ENCODE data around the gene PLCB2.
A peak's percentile ranks its signal among the peaks of the same experiment; 100 is the strongest.

The PLCB2 gene

DNA sequence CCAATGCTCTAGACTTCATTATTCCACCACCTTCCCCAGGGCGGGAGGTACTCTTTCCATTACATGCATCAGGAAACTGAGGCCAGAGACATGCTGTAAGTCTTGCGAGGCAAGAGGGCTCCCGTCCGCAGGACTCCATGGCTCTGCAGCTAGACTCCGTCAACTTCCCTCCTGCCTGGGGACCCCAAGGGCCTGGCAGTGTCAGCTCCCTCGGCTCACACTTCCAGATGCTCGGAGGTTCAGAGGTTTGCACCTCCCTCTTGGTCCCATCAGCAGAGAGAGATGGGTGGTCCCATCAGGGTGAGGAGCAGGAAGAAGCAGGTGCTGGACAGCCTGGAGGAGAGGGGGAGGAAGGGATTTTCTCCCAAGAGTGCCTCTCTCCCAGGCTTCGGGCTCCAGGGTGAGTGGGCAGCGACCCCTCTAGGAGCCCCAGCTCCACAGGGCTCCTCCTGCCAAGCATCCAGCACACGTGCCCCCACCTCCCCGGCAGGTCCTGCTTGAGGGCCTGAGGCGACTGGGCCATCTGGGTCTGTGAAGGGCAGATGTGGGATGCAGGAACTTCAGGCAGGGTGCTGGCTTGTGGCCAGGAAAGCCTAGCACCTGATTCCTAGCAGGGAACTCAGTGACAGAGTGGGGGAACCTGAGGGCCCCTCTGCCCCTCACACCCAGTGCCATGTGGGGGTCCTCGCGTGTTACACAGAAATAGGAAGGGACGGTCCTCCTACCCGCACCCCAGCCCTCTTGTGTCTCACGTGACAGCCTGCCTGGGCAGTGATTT lies 59.5 kb downstream of the PLCB2 start:
- no peak for DNase-seq

DNA sequence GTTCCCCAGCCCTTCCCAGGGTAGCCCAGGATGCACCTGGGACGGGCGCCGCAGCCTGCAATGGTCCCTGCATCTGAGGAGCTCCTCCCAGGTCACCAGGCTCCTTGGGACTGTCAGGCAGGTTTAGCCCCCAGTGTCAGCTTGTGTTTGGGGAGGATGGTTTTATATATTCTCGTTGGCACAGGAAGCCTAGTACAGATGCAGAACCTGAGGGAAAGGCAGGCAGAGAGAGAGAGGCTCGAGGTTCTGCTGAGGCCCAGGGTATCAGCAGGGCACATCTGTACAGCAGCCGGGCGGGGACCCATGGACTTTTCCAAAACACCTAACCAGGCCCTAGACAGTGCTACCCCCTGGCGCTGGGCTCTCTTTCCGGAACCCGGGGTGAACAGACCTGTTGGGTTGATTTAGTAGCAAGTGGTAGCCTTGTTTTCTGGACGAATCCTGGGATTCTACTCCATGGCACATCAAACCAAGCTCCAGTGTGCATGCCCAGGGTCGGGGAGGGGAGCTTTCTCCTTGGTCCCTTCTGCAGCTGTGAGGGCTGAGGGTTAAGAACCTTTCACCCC lies 60.2 kb downstream of the PLCB2 start:
- DNase-seq: no peak

DNA sequence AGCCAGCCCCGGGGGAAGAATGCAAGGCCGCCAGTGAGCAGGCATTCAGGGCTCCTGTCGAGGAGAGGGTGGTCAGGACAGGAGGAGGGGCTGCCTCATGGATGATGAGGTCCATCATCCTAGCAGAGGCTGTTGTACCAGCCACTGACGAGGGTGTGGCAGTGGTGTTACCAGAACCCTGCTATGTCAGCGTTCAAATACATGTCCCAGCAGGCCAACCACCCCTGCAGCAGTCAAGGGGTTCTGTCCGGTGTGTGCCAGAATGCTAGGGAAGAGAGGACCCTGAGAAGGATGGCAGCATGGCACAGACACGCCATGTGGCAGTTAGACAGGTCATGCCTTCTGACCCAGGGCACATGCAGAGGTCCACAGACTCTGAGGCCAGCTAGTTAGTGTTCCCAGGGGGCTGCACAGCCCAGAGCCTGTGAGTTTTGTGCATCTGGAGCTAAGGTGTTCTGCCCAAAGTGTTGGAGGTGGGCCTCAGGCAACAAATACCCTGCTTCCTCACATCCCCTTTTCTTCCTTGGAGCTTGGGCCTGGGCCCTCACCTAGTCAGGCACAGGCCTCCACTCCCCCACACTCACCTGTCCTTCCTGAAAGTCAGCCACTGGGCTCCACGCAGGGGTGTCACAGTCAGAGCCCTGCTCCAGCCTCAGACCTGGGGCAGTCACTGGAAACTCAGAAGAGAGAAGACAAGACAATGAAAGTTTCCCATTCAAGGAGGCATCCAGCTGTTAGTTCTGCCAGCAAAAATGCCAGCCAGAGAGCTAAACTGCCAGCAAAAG lies 61.0 kb downstream of the PLCB2 start:
- DNase-seq: no peak

GRCh38 chr15:40245666-40246450 lies 61.9 kb downstream of the PLCB2 start:
- no peak for DNase-seq

GRCh38 chr15:40244961-40245523 lies 62.7 kb downstream of the PLCB2 start:
- DNase-seq: no peak

- DNase-seq: no peak
These were observed 64.5 kb downstream of the PLCB2 start for GRCh38 chr15:40243126-40243810.

- DNase-seq: no peak
These were observed 65.1 kb downstream of the PLCB2 start for GRCh38 chr15:40242601-40243000.

GRCh38 chr15:40242213-40242599 lies 65.5 kb downstream of the PLCB2 start:
- no peak for DNase-seq

- DNase-seq: no peak
These were observed 66.2 kb downstream of the PLCB2 start for GRCh38 chr15:40241269-40242212.

GRCh38 chr15:40240619-40241221 lies 67.0 kb downstream of the PLCB2 start:
- DNase-seq: no peak

GRCh38 chr15:40239693-40240618 lies 67.8 kb downstream of the PLCB2 start:
- no peak for DNase-seq

DNA sequence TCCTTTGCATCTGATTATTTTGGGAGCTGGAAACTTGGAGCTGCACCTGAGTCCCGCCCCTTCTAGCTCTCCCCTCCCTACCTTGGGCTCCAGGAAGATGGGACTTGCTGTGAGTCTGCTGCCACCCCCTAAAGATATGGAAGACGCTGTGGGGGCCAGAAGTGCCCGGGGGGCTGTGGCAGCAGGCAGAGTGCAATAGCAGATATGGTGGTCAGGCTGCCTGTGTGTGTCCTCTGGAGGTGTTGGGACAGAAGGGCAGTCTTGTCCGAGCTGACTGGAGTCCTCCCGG lies 68.4 kb downstream of the PLCB2 start:
- no peak for DNase-seq

DNA sequence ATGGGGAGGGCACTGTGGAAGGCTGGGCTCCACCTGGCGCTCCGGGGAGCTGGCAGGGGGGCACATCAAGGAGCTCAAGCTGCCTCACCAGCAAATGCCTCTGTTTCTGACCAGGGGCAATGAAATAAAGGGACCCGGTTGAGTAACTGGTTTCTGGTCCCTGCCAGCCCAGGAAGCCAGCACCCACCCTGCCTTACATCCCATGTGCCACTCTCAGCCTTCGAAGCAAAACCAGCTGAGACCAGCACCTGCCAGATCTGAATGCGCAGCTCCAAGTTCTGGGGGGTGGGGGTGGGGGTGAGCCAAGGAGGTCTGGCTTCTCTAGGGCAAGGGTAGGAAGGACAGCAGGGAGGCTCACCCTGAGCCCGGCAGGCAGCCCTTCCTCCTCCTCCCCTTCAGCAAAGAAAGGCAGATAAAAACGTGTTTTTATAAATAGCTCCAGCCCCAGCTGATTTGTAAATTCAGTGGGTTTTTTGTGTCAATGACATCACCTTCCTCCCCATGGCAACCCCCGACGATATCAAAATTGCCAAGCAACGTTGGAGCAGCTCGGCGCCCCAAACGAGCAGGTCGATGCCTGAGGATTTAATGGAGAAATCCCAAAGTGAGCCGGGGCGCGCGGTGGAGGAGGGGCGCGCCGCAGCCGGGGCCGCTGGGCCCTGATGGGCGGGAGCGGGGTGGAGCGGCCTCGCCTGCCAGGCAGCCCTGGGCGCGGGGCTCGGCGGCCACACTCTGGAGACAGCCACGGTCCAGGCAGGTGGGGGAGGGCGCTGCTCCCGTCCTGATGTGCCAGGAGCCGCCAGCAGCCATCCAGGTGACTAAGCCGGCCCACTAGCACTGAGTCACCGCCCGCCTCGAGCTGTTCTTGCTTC lies 69.0 kb downstream of the PLCB2 start, which contains the start of gene PAK6:
Gene PAK6 (plus strand): TSS at position 532 of the 872 bp plus-strand sequence. CDS start 25,723 bp downstream, outside the sequence.
- DNase-seq: peak; percentile 43 to 60
